Esophagus muscularis mucosa (tissue), 4 donors: ENCODE results near the gene DYRK4. TPM values are rescaled to one million over a fixed set of nuclear protein-coding genes. Genes with fewer than 3 reads are reported as not detected.
A peak's percentile ranks its signal among the peaks of the same experiment; 100 is the strongest.
"Not testable (repeated sequence)": the region's sequence is repeated elsewhere in the genome, so short reads cannot be mapped to it uniquely, and the experiment has no call there.

Experiments used
- DNase-seq: peaks from one replicate; pipeline ENCODE4 v3.0.0-alpha.2; 2017; ENCODE audit errors: extremely low spot score
- H3K27ac ChIP-seq, 4 donors: fragments of 200-600 bp; sonication (generic); replicated peaks in 1 of 4; 1 replicate in 3 of 4; 2 replicates in 1 of 4; pipeline ENCODE4 v1.5.1; 2016 to 2019; ENCODE audit warnings: mild to moderate bottlenecking in 1 of 4
- H3K27me3 ChIP-seq, 4 donors: fragments of 200-600 bp; sonication (generic); one replicate each; pipeline versions ENCODE4 v1.5.1 to v1.6.0; 2016 to 2019
- H3K36me3 ChIP-seq, 4 donors: fragments of 200-600 bp; sonication (generic); one replicate each; pipeline ENCODE4 v1.5.1; 2016 to 2019
- H3K4me1 ChIP-seq, 4 donors: fragments of 200-600 bp; sonication (generic); one replicate each; pipeline ENCODE4 v1.5.1; 2016 to 2019
- H3K4me3 ChIP-seq, 4 donors: fragments of 200-600 bp; sonication (generic); 1 replicate in 2 of 4; 2 replicates in 2 of 4; pipeline ENCODE4 v1.5.1; 2016 to 2019; ENCODE audit warnings: mild to moderate bottlenecking in 4 of 4, moderate library complexity in 1 of 4
- H3K9me3 ChIP-seq, 4 donors: fragments of 200-600 bp; sonication (generic); 1 replicate in 3 of 4; 2 replicates in 1 of 4; pipeline ENCODE4 v1.5.1; 2016 to 2019
- EP300 ChIP-seq: sonication (generic); formaldehyde crosslinking; IDR thresholded peaks from one replicate; pipeline ENCODE4 v1.6.1; 2017; ENCODE audit warnings: antibody characterized with exemption
- POLR2A ChIP-seq: fragments of 450-650 bp; IDR thresholded peaks from one replicate; pipeline ENCODE4 v1.6.1; 2017; ENCODE audit warnings: antibody characterized with exemption, moderate library complexity, mild to moderate bottlenecking, low read depth
- POLR2AphosphoS5 ChIP-seq, 2 donors: sonication (generic); formaldehyde crosslinking; IDR thresholded peaks; one replicate each; pipeline ENCODE4 v1.6.1; 2017; ENCODE audit warnings: antibody characterized with exemption in 2 of 2
- WGBS: methylation state at CpG from one replicate; pipeline ENCODE4 v1.1.5; 2018; 5-methylcytosine and 5-hydroxymethylcytosine counted together
- intact Hi-C: fragments of 100-400 bp; cut with DNase I; formaldehyde crosslinking; loops from one replicate; pipeline ENCODE4 v1.15.1; 2023
- total RNA-seq, 4 donors: library from RNA; depleted of rRNA; stranded (reverse); fragments of >200 nt; gene quantifications; one replicate each; pipeline versions ENCODE4 v1.1.0 to v1.2.1, GENCODE V29; 2016
- TF ChIP-seq, protein P1 (sequence below), 3 experiments: fragments of 200-600 bp in 2 of 3; fragments of 450-650 bp in 1 of 3; sonication (generic) in 2 of 3; IDR thresholded peaks; one replicate each; pipeline ENCODE4 v1.5.1; 2017 to 2019; ENCODE audit warnings: antibody characterized with exemption in 3 of 3, mild to moderate bottlenecking in 2 of 3, moderate library complexity in 1 of 3

Gene DYRK4, protein sequence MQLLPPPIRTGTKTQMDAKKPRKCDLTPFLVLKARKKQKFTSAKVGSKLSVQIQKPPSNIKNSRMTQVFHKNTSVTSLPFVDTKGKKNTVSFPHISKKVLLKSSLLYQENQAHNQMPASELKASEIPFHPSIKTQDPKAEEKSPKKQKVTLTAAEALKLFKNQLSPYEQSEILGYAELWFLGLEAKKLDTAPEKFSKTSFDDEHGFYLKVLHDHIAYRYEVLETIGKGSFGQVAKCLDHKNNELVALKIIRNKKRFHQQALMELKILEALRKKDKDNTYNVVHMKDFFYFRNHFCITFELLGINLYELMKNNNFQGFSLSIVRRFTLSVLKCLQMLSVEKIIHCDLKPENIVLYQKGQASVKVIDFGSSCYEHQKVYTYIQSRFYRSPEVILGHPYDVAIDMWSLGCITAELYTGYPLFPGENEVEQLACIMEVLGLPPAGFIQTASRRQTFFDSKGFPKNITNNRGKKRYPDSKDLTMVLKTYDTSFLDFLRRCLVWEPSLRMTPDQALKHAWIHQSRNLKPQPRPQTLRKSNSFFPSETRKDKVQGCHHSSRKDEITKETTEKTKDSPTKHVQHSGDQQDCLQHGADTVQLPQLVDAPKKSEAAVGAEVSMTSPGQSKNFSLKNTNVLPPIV
- total RNA-seq, result 10 to 100 TPM; 35.2 to 47.8 (median 41.3) TPM

GRCh38 chr12:4562034-4562657 lies at the start of gene DYRK4:
TSS of gene DYRK4 (plus strand) at chr12:4562208. CDS start at chr12:4562246, 38 bp downstream.
- Histone ChIP-seq H3K27ac (no peak within 1 kb of the TSS), H3K36me3 (no peaks in the 10 kb centered on the region), H3K4me3 (peak within 1 kb of the TSS; percentile 40 to 56 (median 42)), H3K4me1 (peaks cover 10 to 13% (median 11%) of the 10 kb centered on the region in 4 donors), H3K27me3 (peaks cover 0 to 19% (median 0%) of the 10 kb centered on the region in 4 donors), H3K9me3 (no peaks in the 10 kb centered on the region)
- 9% methylated on average over 43 of the region's 44 CpGs for WGBS
- intact Hi-C loops, result no loop called here
- TF ChIP-seq EP300 (no peak), POLR2AphosphoS5 (IDR thresholded peaks at IDR 0.05) (peak in 1 of 2 donors; percentile 32), POLR2A (no peak)
- TF ChIP-seq, protein P1, sequence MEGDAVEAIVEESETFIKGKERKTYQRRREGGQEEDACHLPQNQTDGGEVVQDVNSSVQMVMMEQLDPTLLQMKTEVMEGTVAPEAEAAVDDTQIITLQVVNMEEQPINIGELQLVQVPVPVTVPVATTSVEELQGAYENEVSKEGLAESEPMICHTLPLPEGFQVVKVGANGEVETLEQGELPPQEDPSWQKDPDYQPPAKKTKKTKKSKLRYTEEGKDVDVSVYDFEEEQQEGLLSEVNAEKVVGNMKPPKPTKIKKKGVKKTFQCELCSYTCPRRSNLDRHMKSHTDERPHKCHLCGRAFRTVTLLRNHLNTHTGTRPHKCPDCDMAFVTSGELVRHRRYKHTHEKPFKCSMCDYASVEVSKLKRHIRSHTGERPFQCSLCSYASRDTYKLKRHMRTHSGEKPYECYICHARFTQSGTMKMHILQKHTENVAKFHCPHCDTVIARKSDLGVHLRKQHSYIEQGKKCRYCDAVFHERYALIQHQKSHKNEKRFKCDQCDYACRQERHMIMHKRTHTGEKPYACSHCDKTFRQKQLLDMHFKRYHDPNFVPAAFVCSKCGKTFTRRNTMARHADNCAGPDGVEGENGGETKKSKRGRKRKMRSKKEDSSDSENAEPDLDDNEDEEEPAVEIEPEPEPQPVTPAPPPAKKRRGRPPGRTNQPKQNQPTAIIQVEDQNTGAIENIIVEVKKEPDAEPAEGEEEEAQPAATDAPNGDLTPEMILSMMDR (IDR thresholded peaks at IDR 0.05), result no peak
- DNase-seq, result no peak

DNA sequence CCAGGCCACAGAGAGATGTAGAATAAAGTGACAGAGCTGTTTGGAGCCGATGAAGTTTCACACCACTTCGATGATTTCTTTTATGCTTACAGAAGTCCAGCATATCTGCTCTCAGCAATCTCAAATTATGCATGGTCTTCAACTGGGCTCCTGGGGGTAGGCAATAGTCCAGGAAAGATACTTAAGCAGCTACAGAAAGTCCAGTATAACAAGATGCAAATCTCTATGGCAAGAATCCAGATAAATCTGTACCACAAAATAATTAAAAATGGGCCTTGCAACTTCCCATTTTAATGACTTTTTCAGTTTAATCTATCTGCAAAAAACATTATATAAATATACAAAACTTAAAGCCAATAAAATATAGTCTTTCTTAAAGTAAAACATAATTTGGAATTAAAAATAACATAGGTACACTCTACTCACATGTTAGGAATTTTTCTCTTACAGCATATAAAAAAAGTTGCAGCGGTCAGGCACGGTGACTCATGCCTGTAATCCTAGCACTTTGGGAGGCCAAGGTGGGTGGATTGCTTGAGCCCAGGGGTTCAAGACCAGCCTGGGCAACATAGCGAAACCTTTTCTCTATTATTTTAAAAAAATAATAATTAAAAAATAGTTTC lies 43.8 kb upstream of the DYRK4 start:
- no peak overlapping the region for H3K27ac ChIP-seq
- intact Hi-C loops, result no loop called here
- no peaks in the 10 kb centered on the region for H3K9me3 ChIP-seq
- H3K27me3 ChIP-seq, result no peaks in the 10 kb centered on the region
- no peak for DNase-seq
- TF ChIP-seq EP300 (no peak), POLR2A (no peak), POLR2AphosphoS5 (IDR thresholded peaks at IDR 0.05) (no peak)
- TF ChIP-seq, protein P1 (IDR thresholded peaks at IDR 0.05), result no peak
- peaks cover 0 to 70% (median 34%) of the 10 kb centered on the region in 4 donors for H3K36me3 ChIP-seq
- 75% methylated on average over 5 of the region's 5 CpGs for WGBS
- H3K4me3 ChIP-seq, result no peak overlapping the region
- no peaks in the 10 kb centered on the region for H3K4me1 ChIP-seq

GRCh38 chr12:4523443-4523842 lies 38.6 kb upstream of the DYRK4 start:
- intact Hi-C loops, H3K27me3 ChIP-seq, H3K4me1 ChIP-seq, H3K9me3 ChIP-seq, H3K27ac ChIP-seq, DNase-seq, H3K4me3 ChIP-seq: not testable (repeated sequence)
- H3K36me3 ChIP-seq, result peaks cover 5 to 65% (median 36%) of the 10 kb centered on the region in 4 donors
- 96% methylated on average over 7 of the region's 7 CpGs for WGBS

GRCh38 chr12:4526923-4527546 lies 35.0 kb upstream of the DYRK4 start:
- no peak for DNase-seq
- Histone ChIP-seq H3K4me1 (no peaks in the 10 kb centered on the region), H3K27ac (no peak overlapping the region), H3K4me3 (no peak overlapping the region), H3K9me3 (no peaks in the 10 kb centered on the region), H3K27me3 (no peaks in the 10 kb centered on the region), H3K36me3 (peaks cover 7 to 67% (median 40%) of the 10 kb centered on the region in 4 donors)
- TF ChIP-seq, protein P1 (IDR thresholded peaks at IDR 0.05), result peak; percentile 35 to 68 (median 63)
- no peak for TF ChIP-seq EP300
- intact Hi-C loops, result loop anchor here (5.0 kb wide), 1 partner anchor 220 kb away; no protein-coding TSS in a partner anchor
- WGBS, result 91% methylated on average over 2 of the region's 2 CpGs
